BJ (cell line): ENCODE data around the gene TEP1. TPM values are rescaled to one million over a fixed set of nuclear protein-coding genes. Genes with fewer than 3 reads are reported as not detected.

Experiments used
- CTCF ChIA-PET: fragments of 350-600 bp; formaldehyde crosslinking; extraction: SDS; loops from one replicate; lab custom pipeline; 2021; ENCODE audit warnings: antibody characterized with exemption, inconsistent platforms; lab: Yijun Ruan, JAX
- POLR2A ChIA-PET: fragments of 300-600 bp; sonication (Branson Sonifier 250); formaldehyde crosslinking; extraction: SDS; loops from one replicate; lab custom pipeline; 2021; ENCODE audit warnings: antibody characterized with exemption; lab: Charles Lee
- DNase-seq: peaks from one replicate; pipeline ENCODE4 v3.0.0-alpha.2; 2011; ENCODE audit warnings: low read depth
- H3K27me3 ChIP-seq: 2 replicates; pipeline ENCODE4 v1.6.0; 2011; ENCODE audit warnings: low read length; ENCODE audit not compliant: control insufficient read depth, insufficient read depth
- H3K36me3 ChIP-seq: 2 replicates; pipeline ENCODE4 v1.5.1; 2011; ENCODE audit warnings: low read length; ENCODE audit not compliant: control insufficient read depth, insufficient read depth
- H3K4me3 ChIP-seq: 2 replicates; pipeline ENCODE4 v1.5.1; 2011; ENCODE audit warnings: low read depth, mild to moderate bottlenecking, control low read depth, low read length
- polyA plus RNA-seq: library from polyadenylated mRNA; depleted of rRNA; stranded (reverse); fragments of >200 nt; gene quantifications from 2 replicates; pipeline ENCODE4 v1.2.3, GENCODE V29; 2011
- TF ChIP-seq, protein P1 (sequence below): IDR thresholded peaks from 2 replicates; pipeline ENCODE4 v1.5.1; 2011; ENCODE audit warnings: low read depth, mild to moderate bottlenecking, control low read depth, inconsistent platforms, low read length, moderate library complexity; ENCODE audit not compliant: insufficient read depth

Gene TEP1
- polyA plus RNA-seq, 1 experiment, result 12.2 TPM

DNA sequence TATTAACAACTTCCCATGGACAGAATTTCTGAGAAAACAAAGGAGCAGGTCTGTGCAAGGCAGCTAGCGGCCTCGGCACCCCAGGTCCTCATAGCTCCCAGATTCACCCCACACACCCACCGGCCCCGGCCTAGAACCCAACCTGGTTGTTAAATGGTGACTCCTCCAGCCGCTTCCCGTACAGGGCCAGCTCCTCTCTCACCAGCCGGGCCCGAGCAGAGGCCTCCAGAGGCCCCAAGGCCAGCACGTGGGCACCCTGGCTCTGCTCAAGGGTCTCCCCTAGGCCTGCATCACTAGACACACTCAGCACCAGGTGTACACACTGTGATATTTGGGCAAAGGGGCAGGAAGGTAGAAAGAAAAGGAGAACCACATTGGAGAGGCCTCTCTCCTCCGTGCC lies 30.3 kb downstream of the TEP1 start:
- Histone ChIP-seq H3K27me3 (no peaks in the 10 kb centered on the region), H3K4me3 (no peak overlapping the region), H3K36me3 (peaks cover 65% of the 10 kb centered on the region)
- DNase-seq, result no peak
- CTCF ChIA-PET, result no interaction called here
- POLR2A ChIA-PET, result no interaction called here
- TF ChIP-seq, protein P1, sequence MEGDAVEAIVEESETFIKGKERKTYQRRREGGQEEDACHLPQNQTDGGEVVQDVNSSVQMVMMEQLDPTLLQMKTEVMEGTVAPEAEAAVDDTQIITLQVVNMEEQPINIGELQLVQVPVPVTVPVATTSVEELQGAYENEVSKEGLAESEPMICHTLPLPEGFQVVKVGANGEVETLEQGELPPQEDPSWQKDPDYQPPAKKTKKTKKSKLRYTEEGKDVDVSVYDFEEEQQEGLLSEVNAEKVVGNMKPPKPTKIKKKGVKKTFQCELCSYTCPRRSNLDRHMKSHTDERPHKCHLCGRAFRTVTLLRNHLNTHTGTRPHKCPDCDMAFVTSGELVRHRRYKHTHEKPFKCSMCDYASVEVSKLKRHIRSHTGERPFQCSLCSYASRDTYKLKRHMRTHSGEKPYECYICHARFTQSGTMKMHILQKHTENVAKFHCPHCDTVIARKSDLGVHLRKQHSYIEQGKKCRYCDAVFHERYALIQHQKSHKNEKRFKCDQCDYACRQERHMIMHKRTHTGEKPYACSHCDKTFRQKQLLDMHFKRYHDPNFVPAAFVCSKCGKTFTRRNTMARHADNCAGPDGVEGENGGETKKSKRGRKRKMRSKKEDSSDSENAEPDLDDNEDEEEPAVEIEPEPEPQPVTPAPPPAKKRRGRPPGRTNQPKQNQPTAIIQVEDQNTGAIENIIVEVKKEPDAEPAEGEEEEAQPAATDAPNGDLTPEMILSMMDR, result no peak

DNA sequence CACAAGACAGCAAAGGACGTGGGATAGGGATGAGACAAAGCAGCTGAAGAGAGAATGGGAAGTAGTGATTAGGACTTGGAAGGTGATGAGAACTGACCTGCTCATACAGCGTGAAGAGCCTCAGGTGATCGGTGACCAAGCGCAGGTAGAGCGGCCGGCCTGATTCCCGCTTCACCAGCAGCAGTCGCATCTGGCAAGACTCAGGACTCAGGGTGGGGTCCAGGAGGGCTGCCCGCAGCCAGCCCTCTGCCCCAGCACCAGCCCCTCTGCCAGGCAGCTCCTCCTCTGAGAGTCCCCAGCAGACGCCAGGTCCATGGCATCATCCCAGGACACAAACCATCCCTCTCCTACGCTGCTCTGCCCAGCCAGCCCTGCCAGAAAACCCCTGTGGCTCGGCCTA lies 30.8 kb downstream of the TEP1 start:
- DNase-seq, result no peak
- ChIA-PET CTCF (interaction anchor here (1.3 kb wide), 1 partner anchor 31 kb away, joined by 3 read pairs; the partner anchor contains the start of gene TEP1), POLR2A (no interaction called here)
- no peaks in the 10 kb centered on the region for H3K27me3 ChIP-seq
- TF ChIP-seq, protein P1, result no peak
- H3K36me3 ChIP-seq, result peaks cover 66% of the 10 kb centered on the region
- H3K4me3 ChIP-seq, result no peak overlapping the region

DNA sequence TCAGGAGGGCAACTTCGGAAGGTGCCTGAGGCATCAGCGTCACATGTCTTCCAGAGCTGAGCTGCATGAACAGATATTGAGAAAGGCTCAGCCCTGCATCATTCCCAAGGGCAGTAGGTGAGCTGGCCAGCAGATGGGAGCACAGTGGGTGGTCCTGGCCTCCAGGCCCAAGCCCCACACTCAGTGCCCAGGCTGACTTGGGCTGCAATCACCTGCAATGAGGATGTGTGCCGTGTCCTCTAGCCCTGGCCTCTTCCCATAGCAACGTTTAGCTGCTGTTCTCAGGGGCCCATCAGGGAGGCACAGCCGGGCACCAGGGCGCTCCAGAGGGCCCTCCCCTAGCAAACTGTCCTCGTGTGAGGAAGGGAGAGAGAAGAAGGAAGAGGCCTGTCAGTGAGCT lies 32.0 kb downstream of the TEP1 start:
- DNase-seq, result no peak
- ChIA-PET POLR2A (no interaction called here), CTCF (interaction anchor here (1.2 to 1.3 kb wide), 3 partner anchors 17 to 32 kb away, joined by 3 to 4 read pairs (median 3); partner anchors contain the start of gene TEP1)
- H3K4me3 ChIP-seq, result no peak overlapping the region
- no peaks in the 10 kb centered on the region for H3K27me3 ChIP-seq
- TF ChIP-seq, protein P1, result no peak
- H3K36me3 ChIP-seq, result peaks cover 69% of the 10 kb centered on the region

DNA sequence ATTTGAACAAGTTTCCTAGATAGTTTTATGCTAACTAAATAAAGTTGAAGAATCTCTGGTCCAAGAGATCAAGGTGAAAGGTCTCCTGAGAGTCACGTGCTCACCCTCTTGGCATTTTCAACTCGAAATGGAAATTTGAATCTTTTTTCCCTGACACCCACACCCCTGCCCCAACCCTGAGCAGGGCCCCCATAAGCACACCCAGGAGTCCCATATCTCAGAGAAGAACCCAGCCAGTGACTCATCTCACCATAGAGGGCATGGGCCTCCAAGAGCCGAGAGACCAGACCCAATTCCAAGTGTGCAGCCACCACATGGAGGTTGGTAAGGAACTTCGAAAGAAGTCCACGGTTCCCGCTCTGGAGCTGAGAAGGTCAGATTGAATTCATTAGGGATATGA lies 32.6 kb downstream of the TEP1 start:
- ChIA-PET CTCF (interaction anchor here (1.2 kb wide), 1 partner anchor 29 kb away, joined by 3 read pairs; no protein-coding TSS in a partner anchor), POLR2A (no interaction called here)
- no peak overlapping the region for H3K4me3 ChIP-seq
- no peak for DNase-seq
- TF ChIP-seq, protein P1, result no peak
- H3K27me3 ChIP-seq, result no peaks in the 10 kb centered on the region
- peaks cover 68% of the 10 kb centered on the region for H3K36me3 ChIP-seq

DNA sequence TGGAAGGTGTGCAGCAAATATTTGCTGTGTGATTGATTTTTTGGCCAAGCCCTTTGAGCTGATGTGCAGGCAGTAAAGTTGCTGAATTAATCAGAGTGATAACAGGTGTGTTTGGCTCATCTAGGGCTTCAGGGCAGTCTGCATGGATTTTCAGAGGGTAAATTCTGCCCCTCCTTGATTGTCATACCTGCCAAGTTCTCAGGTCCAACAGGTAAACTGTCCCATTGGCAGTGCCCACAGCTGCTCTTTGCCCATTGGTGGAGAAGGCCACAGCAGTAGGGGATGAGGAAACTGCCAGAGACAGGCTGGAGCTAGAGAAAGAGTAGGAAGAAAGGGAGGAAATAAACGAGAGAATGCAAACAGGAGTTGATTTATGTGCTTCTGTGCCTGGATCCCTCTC lies 33.6 kb downstream of the TEP1 start:
- ChIA-PET CTCF (no interaction called here), POLR2A (no interaction called here)
- peaks cover 67% of the 10 kb centered on the region for H3K36me3 ChIP-seq
- TF ChIP-seq, protein P1, result no peak
- no peaks in the 10 kb centered on the region for H3K27me3 ChIP-seq
- no peak overlapping the region for H3K4me3 ChIP-seq
- DNase-seq, result no peak
